HUDEP-2 (cell line): Measurements from ENCODE around the gene TNFRSF8.

Experiments
- DNase-seq, 76 experiments: peaks; one replicate each; lab custom pipeline; 2025; ENCODE audit not compliant: unreplicated experiment in 76 of 76; lab: John Stamatoyannopoulos, UW

TNFRSF8 gene

GRCh38 chr1:12140515-12141162, 77.5 kb downstream of the TNFRSF8 start:
- DNase-seq: no peak

GRCh38 chr1:12141163-12141850, 78.2 kb downstream of the TNFRSF8 start:
- no peak for DNase-seq

GRCh38 chr1:12142141-12142823, 79.2 kb downstream of the TNFRSF8 start:
- DNase-seq: no peak

GRCh38 chr1:12142891-12143630, 80.0 kb downstream of the TNFRSF8 start:
- no peak for DNase-seq

GRCh38 chr1:12143631-12144155, 80.6 kb downstream of the TNFRSF8 start:
- DNase-seq: no peak

GRCh38 chr1:12144236-12144635, 81.1 kb downstream of the TNFRSF8 start:
- DNase-seq: no peak

GRCh38 chr1:12144969-12145368, 81.9 kb downstream of the TNFRSF8 start:
- DNase-seq: no peak

GRCh38 chr1:12145616-12146342, 82.7 kb downstream of the TNFRSF8 start:
- DNase-seq: no peak

GRCh38 chr1:12146343-12147112, 83.4 kb downstream of the TNFRSF8 start:
- DNase-seq: no peak

- no peak for DNase-seq
These were observed 84.1 kb downstream of the TNFRSF8 start for GRCh38 chr1:12147201-12147701.

- DNase-seq: no peak
These were observed 85.3 kb downstream of the TNFRSF8 start for GRCh38 chr1:12148160-12148957.

GRCh38 chr1:12148958-12149790, 86.1 kb downstream of the TNFRSF8 start:
- DNase-seq: no peak

GRCh38 chr1:12149791-12150175, 86.7 kb downstream of the TNFRSF8 start:
- no peak for DNase-seq

GRCh38 chr1:12150456-12151200, 87.5 kb downstream of the TNFRSF8 start:
- DNase-seq: no peak

GRCh38 chr1:12151465-12151864, 88.4 kb downstream of the TNFRSF8 start:
- no peak for DNase-seq

GRCh38 chr1:12152113-12152891, 89.2 kb downstream of the TNFRSF8 start:
- DNase-seq: no peak
